GM10266 (cell line): ENCODE data around the gene HNRNPD.
A peak's percentile ranks its signal among the peaks of the same experiment; 100 is the strongest.
"Not testable (repeated sequence)": the region's sequence is repeated elsewhere in the genome, so short reads cannot be mapped to it uniquely, and the experiment has no call there.

ENCODE experiments used
- DNase-seq: peaks from one replicate; pipeline ENCODE4 v3.0.0; 2012; ENCODE audit errors: extremely low spot score
- TF ChIP-seq, protein P1 (sequence below): IDR thresholded peaks from 2 replicates; pipeline ENCODE4 v1.5.1; 2012; ENCODE audit warnings: mild to moderate bottlenecking, low read depth; ENCODE audit not compliant: control insufficient read depth, insufficient read depth; ENCODE audit errors: missing control alignments

The HNRNPD gene, protein sequence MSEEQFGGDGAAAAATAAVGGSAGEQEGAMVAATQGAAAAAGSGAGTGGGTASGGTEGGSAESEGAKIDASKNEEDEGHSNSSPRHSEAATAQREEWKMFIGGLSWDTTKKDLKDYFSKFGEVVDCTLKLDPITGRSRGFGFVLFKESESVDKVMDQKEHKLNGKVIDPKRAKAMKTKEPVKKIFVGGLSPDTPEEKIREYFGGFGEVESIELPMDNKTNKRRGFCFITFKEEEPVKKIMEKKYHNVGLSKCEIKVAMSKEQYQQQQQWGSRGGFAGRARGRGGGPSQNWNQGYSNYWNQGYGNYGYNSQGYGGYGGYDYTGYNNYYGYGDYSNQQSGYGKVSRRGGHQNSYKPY

GRCh38 chr4:82373816-82374625 lies at the start of gene HNRNPD:
Gene HNRNPD, minus strand, starts transcription at chr4:82373991. Its CDS starts 313 bp downstream, at chr4:82373678.
- peak; percentile 97 for DNase-seq

DNA sequence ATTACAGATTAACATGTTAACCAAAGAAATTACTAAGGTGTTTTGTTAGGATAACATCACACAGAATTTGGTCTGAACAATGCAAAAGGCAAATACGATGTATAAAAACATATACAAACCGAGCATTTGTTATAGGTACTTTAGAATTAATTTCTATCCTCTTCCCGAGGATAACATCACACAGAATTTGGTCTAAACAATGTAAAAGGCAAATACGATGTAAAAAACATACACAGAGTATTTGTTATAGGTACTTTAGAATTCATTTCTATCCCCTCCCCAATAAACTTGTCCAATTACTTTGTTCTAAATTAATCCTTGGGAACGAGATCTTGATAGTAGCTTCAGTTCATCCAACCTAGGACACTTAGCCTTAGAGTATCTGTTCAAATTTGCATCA lies 48.8 kb upstream of the HNRNPD start:
- no peak for DNase-seq
- TF ChIP-seq, protein P1, sequence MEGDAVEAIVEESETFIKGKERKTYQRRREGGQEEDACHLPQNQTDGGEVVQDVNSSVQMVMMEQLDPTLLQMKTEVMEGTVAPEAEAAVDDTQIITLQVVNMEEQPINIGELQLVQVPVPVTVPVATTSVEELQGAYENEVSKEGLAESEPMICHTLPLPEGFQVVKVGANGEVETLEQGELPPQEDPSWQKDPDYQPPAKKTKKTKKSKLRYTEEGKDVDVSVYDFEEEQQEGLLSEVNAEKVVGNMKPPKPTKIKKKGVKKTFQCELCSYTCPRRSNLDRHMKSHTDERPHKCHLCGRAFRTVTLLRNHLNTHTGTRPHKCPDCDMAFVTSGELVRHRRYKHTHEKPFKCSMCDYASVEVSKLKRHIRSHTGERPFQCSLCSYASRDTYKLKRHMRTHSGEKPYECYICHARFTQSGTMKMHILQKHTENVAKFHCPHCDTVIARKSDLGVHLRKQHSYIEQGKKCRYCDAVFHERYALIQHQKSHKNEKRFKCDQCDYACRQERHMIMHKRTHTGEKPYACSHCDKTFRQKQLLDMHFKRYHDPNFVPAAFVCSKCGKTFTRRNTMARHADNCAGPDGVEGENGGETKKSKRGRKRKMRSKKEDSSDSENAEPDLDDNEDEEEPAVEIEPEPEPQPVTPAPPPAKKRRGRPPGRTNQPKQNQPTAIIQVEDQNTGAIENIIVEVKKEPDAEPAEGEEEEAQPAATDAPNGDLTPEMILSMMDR, result no peak

More at GRCh38 chr4:82373816-82374625, at the start of gene HNRNPD:
- TF ChIP-seq, protein P1, result no peak

- TF ChIP-seq, protein P1, result no peak
- no peak for DNase-seq
Measured at GRCh38 chr4:82421796-82422560, 48.2 kb upstream of the HNRNPD start.

- no peak for DNase-seq
- TF ChIP-seq, protein P1, result no peak
Measured at GRCh38 chr4:82419451-82419850, 45.7 kb upstream of the HNRNPD start.

DNA sequence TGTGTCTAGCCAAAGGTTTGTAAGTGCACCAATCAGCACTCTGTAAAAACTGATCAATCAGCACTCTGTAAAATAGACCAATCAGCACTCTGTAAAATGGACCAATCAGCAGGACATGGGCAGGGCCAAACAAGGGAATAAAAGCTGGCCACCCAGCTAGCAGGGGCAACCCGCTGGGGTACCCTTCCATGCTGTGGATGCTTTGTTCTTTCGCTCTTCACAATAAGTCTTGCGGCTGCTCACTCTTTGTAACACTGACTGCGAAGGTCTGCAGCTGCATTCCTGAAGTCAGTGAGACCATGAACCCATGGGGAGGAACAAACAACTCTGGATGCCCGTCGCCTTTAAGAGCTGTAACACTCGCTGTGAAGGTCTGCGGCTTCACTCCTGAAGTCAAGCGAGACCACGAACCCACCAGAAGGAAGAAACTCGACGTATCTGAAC lies 42.2 kb upstream of the HNRNPD start:
- DNase-seq, result no peak
- TF ChIP-seq, protein P1, result no peak

DNA sequence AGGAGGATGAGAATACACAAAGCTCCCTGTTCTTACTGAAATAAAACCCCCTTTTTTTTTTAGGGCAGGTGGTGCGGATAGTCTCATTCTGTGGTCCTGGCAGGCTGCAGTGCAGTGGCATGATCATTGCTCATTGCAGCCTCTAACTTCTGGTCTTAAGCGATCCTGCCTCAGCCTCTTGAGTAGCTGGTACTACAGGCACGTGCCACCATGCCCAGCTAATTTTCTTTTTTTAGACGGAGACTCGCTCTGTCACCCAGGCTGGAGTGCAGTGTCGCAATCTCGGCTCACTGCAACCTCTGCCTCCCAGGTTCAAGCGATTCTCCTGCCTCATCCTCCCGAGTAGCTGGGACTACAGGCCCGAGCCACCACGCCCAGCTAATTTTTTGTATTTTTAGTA lies 41.3 kb upstream of the HNRNPD start:
- DNase-seq, result not testable (repeated sequence)

GRCh38 chr4:82403725-82404124 lies 29.9 kb upstream of the HNRNPD start:
- DNase-seq, result no peak

More at GRCh38 chr4:82403725-82404124, 29.9 kb upstream of the HNRNPD start:
- TF ChIP-seq, protein P1, result no peak
